ENCODE data around the gene CAMTA1.

DNA sequence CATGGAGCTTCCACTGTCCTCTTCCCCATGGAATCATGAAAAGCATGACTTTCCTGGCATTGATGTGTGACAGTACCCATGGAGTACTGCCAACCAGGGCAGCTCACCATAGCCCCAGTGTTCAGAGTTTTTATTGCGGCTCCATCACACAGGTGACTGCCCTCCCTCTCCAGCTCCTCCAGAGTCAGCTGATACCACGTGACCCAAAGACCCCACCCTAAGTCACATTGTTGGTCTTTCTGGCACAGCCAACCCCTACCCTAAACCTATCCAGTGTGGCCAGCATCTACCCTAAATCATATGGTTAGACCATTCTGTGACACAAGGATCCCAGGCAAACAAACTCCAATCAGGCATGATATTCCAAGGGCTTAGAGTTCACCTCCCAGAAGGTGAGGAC is 908.4 kb downstream of the CAMTA1 start:
- TF ChIP-seq CTCF (IDR thresholded peaks at IDR 0.05), result no peak
- TF ChIP-seq POLR2AphosphoS5 (IDR thresholded peaks at IDR 0.05; ENCODE audit: insufficient read depth in 1 of 2, low read depth in 1 of 2), result no peak
- no peak for TF ChIP-seq POLR2A (IDR thresholded peaks at IDR 0.05)
